Activated CD8-positive, alpha-beta memory T cell treated with anti-CD3 and anti-CD28 coated beads, Interleukin-2, amount 50 U/mL, for 24 hours (primary cell): Measurements from ENCODE around the gene PRR9.
"Not testable (repeated sequence)": the region's sequence is repeated elsewhere in the genome, so short reads cannot be mapped to it uniquely, and the experiment has no call there.

Experiments
- DNase-seq: peaks from one replicate; pipeline ENCODE4 v3.0.0-alpha.2; 2020; ENCODE audit errors: extremely low read depth

The PRR9 gene

GRCh38 chr1:153217212-153217611 lies at the start of gene PRR9:
TSS of gene PRR9 (plus strand) at chr1:153217584. CDS start at chr1:153218145, 561 bp downstream.
- DNase-seq = no peak

GRCh38 chr1:153168686-153169085 lies 48.7 kb upstream of the PRR9 start:
- no peak for DNase-seq

GRCh38 chr1:153174624-153175023 lies 42.8 kb upstream of the PRR9 start:
- no peak for DNase-seq

GRCh38 chr1:153178922-153179321 lies 38.5 kb upstream of the PRR9 start:
- no peak for DNase-seq

GRCh38 chr1:153180556-153180955 lies 36.8 kb upstream of the PRR9 start:
- DNase-seq = no peak

GRCh38 chr1:153188301-153188700 lies 29.1 kb upstream of the PRR9 start:
- DNase-seq = not testable (repeated sequence)

GRCh38 chr1:153190373-153190772 lies 27.0 kb upstream of the PRR9 start:
- DNase-seq = no peak

- no peak for DNase-seq
These were observed 24.7 kb upstream of the PRR9 start for GRCh38 chr1:153192697-153193096.

- no peak for DNase-seq
These were observed 22.9 kb upstream of the PRR9 start for GRCh38 chr1:153194331-153195050.

- no peak for DNase-seq
These were observed 22.2 kb upstream of the PRR9 start for GRCh38 chr1:153195216-153195615.

- DNase-seq = no peak
These were observed 15.4 kb upstream of the PRR9 start for GRCh38 chr1:153202006-153202405.

- no peak for DNase-seq
These were observed 14.3 kb upstream of the PRR9 start, which contains the start of gene LELP1 for GRCh38 chr1:153203130-153203529. TSS of gene LELP1 (plus strand) at chr1:153203430. CDS start at chr1:153204708, 1,278 bp downstream.

GRCh38 chr1:153206631-153207030 lies 10.8 kb upstream of the PRR9 start:
- no peak for DNase-seq

- no peak for DNase-seq
These were observed 7.2 kb upstream of the PRR9 start for GRCh38 chr1:153210206-153210605.

GRCh38 chr1:153212201-153212600 lies 5.2 kb upstream of the PRR9 start:
- no peak for DNase-seq

GRCh38 chr1:153213519-153213918 lies 3.9 kb upstream of the PRR9 start:
- no peak for DNase-seq

- DNase-seq = no peak
These were observed 496 bp downstream of the PRR9 start for GRCh38 chr1:153217744-153218416.

- no peak for DNase-seq
These were observed 3.4 kb downstream of the PRR9 start for GRCh38 chr1:153220606-153221303.

GRCh38 chr1:153223040-153223891 lies 5.9 kb downstream of the PRR9 start:
- DNase-seq = peak; percentile 12

GRCh38 chr1:153227810-153228209 lies 10.4 kb downstream of the PRR9 start:
- no peak for DNase-seq

- no peak for DNase-seq
These were observed 11.1 kb downstream of the PRR9 start for GRCh38 chr1:153228491-153228890.
